HG03520 (cell line): Measurements from ENCODE around the gene DCDC2.
"Not testable (repeated sequence)": the region's sequence is repeated elsewhere in the genome, so short reads cannot be mapped to it uniquely, and the experiment has no call there.

Source experiments
- ATAC-seq: cut with Tn5 transposase; IDR thresholded peaks from one replicate; pipeline ENCODE4 v1.9.1; 2021; ENCODE audit warnings: mild to moderate bottlenecking, moderate library complexity; ENCODE audit not compliant: unreplicated experiment

The DCDC2 gene

DNA sequence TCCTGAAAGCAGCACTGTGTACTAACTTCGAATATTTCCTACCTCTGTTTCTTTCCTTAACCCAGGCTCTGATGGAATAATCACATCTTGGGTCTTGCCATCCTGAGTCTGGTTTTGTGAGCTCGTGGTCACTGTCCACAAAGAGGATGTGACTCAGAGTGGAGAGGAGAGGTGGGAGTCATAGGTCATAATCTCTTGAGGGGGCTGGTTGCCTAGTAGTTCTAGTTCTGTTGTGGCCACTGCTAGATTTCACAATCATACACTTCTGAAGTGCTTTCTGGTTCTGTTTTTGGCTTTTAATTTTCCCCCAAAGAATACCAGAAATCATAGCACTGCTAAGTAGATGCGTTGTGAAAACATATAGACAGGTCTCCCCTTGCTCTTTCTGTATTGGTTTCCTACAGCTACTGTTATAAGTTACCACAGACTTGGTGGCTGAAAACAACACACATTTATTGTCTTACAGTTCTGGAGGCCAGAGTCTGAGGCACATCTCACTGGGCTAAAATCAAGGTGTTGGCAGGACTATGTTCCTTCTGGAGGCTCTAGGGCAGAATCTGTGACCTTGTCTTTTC lies 129.1 kb downstream of the DCDC2 start:
- ATAC-seq = peak; percentile 85

DNA sequence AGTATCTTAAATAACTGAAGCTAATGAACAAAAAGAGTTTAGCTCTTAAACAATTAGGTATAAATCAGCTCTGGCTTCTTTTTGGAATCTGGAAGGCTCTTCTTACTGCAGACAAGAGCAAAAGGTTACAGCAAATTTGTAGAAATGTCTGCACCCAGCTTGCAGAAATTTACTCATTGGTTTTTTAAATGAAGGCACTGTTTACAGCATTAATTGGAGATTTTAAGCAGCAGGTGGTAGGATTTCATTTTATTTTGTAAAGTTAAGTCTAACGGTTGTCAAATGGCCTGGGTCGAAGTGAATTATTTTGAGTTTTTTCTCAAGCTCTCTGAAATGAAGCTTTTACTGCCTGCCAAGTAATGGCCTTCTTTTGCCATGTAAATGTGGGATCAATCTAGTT lies 129.7 kb downstream of the DCDC2 start:
- no peak for ATAC-seq

DNA sequence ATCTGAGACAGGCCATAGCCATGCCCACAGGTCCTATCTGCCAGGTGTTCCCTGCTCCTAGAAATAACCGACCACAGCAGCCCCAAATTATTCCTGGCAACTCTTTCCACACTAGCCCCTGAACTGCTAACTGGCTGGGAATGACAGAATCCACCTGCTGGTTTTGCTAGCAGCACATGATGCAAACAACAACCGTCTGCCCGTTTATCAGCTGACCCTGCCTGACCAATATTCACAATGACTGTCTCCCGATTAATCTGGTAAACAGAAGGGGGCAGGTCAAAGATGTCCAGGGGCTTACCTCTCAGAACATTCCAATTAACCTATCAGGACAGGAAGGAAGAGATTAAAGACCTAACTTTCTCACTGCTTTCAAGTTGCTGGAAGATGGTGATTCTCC lies 130.3 kb downstream of the DCDC2 start:
- ATAC-seq = no peak

DNA sequence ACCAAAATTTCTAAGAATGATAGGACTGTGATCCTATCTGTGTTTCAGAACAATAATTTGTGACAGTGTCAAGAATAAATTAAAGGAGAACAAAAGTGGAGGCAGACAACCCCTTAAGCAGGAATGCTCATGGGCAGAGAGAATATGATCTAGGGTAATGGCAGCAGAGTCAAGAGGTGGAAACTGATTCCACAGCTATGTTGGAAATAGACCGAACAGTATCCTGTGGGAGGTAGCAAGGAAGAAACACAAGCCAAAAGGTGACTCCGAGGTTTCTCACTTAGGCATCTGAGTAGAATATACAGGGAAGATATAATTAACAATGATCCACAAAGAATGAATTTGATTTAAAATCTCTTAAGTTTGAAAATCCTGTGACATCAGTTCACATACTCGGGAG lies 131.3 kb downstream of the DCDC2 start:
- no peak for ATAC-seq

DNA sequence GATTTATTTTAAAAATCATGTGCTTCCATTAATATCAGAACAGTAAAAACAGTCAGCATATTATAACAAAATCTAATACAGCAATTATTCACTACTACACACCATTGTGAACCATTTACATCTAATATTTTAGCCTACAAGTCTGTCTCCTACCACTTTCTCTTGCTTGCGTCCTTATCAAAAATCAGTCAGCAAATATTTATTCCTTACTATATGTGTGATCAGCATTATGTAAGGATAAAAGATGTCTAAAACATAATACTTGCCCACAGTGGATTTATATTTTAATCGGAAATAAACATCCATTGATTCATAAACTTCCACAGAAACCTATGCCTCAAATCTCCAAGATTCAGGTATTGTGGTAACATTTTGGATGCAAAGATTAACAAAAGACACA lies 132.0 kb downstream of the DCDC2 start:
- no peak for ATAC-seq

DNA sequence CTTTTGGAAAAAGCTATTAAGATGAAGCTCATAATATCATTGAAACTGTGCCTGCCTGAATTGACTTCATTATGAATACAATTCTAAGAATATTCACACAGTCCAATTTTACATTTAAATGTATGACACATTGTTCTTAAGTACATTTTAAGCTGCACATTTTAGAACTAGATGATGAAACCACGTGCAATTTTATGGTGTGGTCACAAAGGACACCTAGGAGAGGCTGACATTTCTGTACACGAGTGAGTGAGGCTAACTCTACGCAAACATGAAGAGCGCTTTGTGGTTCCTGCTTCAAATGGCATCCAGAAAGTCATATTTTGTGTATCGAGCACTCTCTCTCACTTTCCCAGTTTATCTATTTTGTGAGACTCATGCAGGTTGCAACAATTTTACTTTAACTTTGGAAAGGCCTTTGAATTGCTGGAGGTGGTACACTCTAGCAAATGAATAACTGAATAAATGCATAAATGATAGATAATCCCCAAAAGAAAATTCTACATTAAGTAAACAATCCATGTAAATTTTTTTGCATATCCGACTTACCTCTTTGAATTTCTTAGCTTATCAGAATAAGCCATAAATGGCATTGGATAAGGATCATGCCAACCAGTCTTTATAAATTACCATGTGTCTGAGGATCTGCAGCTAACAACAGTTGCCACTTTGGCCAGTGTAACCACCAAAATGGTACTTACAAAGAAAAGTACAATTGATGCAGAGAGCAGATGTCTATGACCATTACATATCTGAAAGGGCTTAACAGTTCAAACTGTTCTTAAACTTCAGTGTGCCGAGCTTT lies 134.5 kb downstream of the DCDC2 start:
- no peak for ATAC-seq

DNA sequence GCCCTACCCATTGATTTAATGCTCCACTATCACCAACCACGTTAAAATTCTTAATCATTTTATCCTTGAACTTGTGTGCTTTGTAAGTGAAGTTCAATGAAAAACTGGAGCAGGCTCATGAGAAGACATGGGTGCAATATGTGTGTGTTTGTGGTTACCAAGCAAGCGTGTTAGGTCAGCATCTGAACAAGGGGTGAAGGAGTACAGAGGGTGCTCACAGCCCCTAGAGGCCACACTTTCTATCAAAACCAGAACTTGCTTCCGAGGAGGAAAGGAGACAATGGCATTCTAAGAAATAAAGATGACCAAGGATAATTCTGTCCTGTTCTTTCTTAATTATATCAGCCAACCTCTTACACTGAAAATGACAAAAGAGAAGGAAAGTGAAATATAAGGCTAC lies 138.2 kb downstream of the DCDC2 start:
- no peak for ATAC-seq

DNA sequence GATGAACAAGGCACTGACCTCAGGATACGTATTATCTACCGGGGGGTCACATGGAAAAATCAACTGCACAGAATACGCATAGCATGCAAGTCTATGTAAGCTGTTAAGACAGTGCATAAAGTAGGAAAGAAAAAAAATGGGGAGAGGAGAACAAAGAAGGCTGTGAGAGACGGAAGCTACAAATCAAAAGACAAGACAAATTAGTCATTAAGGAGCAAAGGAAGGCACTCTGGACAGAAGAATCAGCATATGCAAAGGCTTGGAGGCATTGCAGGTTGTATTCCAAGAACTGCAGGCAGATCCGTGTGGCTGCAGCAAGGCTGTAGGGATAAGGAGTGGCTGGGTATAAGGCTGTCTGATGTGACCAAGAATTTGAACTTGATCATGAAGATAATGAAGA lies 142.9 kb downstream of the DCDC2 start:
- ATAC-seq = no peak

DNA sequence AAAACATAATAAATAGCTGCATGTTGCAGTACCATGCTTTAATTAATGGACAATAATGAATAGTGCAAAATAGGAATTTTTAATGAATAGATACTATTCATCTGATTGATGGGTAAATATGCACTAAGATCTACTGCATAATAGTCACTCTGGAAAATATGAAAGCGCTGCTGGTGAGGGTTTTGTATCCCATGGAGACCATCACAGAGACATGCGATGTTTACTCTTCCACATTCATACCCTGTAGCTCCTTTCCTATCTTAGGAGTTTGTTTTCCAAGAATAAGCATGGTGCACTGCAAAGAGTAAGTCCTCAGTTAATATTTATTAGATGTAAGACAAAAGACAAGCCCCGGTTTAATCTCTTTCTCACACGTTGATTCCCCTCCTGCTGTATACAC lies 150.4 kb downstream of the DCDC2 start:
- ATAC-seq = no peak

DNA sequence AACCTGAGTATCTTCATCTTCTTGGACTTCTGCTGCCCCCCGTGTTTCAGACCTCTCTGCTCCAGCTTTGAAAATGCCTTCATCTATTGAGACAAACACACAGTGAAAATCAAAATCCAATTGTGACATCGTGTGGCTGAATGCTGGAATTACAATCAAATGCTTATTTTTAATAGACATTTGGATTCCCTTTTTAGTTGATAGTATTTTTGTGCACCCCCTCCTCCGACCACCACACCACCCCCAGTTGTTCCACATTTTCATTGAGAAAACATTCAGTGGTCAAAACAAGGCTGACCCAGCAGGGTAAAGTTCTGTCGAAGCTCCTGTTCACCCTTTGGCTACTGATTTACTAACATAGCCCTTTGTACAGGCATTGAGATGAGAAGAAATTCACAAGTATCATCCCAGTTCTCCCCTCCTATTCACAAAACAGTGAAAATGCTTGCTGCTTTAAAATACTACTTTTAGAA lies 152.8 kb downstream of the DCDC2 start:
- ATAC-seq = no peak

DNA sequence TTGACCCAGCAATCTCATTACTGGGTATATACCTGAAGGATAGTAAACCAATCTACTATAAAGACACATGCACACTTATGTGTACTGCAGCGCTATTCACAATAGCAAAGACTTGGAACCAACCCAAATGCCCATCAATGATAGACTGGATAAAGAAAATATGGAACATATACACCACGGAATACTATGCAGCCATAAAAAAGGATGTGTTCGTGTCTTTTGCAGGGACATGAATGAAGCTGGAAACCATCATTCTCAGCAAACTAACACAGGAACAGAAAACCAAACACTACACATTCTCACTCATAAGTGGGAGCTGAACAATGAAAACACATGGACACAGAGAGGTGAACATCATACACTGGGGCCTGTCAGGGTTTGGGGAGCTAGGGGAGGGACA lies 153.7 kb downstream of the DCDC2 start:
- not testable (repeated sequence) for ATAC-seq

DNA sequence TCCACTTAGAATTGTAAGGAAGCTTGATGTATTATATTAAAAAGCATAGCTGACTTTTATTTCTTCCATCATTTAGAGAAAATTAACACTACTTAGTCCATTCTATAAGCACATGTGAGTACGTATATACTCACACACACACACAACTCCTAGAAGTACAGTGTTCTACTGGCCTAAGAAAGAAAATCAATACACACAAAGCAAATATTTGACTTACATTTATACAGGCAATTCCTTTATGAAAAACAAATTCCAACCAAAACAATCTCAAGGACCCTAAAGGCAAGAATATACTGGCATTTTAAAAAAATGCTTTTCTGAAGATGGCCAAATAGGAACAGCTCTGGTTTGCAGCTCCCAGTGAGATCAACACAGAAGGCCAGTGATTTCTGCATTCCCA lies 160.0 kb downstream of the DCDC2 start:
- ATAC-seq = no peak

DNA sequence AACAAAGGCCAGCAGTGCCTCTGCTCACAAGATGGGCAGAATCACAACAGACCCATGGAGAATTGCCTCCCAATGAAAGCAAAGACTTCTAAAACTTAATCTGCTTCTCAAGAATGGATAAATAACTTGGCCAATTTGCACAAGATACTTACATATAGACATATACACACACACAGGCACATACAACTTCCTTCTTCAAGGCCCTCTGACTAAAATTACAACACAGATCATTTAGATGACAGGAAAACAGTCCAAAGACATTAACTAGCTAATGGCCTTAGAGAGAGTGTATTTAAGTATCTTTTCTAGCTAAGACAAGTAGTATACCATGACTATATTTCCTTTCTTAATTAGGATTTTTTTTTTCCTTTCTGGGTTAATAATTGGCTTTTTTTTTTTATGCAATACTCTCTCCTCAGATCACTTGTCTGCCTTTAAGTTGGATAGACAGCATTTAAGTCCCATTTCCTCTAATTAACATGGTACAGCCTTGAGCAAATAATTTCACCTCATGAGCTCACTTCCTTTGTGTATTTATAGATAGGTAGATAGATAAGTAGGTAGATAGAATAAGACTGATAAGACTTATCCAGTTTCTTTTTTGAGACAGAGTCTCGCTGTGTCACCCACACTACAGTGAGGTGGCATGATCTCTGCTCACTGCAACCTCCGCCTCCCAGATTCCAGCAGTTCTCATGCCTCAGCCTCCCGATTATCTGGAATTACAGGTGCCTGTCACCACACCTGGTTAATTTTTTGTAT lies 161.8 kb downstream of the DCDC2 start:
- no peak for ATAC-seq

DNA sequence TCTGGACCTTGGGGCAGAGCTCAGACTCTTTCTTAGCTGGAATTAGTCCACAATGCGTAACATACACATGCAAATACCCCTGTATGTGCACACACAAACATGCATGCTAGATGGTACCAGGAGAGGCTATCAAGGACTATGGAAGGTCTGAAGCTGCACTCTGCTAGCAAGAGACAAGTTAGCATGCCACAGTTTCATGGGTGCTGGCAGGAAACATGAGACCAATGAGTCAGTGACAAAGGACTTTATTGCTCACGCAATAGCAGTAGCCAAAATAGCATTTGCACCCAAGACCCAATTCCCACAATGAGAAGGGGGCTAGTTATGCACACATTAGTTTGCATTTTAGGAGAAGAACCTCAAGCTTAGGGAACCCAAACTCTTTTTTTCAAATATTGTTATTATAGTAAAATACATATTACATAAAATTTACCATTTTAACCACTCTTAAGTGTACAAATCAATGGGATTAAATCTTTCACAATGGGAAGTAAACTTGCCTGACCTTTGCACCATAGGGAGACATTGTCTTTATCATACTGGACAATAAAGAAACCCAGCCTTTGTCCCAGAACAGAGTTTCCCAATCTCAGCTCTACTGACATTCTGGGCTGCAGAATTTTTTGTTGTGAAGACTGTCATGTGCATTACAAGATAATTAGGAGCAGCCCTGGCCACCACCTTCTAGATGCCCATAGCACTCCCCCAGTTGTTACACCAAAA lies 162.7 kb downstream of the DCDC2 start:
- ATAC-seq = no peak

DNA sequence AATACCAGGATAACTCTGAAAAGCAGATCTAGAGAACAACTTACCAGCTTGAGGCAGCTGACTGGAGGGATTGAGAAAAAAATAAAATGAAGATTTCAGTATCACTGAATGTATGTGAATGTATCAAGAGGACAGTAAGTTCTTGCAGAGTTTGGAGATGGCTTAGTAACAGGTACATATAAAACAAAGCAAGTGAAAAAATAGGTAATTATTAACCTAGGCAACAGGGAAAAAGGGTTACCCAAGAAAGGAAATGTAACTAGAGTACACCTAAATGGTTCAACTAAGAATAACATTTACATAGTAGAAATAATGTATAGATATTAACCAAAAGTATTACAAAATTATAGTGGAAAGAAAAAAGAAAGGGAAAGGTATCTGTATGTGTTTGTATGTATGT lies 164.5 kb downstream of the DCDC2 start:
- no peak for ATAC-seq

DNA sequence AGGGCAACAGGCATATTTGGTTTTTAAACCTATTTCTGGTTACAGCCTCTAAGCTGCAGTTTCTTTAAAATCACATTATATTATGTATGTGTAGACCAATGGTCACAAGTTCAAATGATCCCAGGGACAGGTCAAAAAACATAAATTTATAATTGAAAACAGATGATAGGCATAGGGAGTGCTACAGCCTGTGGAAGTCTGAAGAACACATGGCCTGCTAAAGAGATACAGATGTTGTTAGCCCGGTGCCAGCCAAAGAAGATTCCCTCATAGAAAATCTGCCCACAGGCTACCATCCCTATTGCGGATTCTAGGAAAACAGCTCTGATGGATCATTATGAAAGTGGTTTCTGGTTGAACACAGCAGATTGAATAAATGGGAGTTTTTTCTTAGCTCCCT lies 166.5 kb downstream of the DCDC2 start:
- no peak for ATAC-seq

DNA sequence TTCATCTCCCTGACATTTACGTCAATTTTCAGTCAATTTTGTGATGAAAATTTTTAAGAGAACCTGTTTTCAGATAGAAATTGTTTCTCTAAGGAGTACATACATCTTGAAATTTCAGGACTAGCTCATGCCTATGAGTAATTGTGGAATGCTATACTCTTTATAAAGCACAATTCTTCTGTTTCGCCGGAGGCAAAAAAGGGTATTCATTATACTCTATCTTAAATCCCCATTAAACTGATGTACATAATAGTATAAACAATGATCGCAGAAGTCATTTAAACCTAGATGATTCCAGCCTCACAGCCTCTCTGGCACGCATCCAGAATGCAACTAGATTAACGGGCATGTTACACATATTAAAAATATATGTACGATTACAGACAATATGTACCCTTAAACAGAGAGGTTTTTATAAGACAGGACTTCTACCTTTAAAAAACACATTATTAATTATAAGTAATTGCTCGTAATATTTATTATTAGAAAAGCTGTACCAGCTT lies 169.2 kb downstream of the DCDC2 start:
- no peak for ATAC-seq

DNA sequence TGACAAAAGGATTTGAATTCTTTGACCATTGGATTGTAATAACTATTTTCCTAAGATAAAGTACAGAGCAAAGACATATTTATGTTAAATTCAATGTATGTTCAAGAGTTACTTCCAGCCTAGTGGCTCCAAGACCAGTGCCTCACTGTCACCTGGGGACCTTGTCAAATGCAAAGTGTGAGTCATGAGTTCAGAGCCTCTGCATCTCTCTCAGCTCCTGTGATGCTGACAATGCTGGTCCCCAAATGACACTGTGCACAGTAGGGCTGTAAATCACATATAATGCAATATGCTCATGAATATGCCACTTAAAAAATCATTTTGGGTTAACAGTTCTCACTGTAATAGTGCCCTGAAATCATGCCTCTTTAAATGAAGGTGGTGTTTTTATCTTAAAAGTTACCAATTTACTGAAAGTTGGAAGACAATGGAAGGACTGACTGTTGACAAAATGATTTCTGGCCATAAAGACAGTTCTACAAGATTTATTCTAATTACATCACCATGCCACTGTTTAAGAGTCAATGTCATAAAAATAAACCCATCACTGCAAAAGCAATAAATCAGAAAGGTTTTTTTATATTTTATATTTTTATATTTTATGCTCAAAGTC lies 169.8 kb downstream of the DCDC2 start:
- ATAC-seq = no peak

DNA sequence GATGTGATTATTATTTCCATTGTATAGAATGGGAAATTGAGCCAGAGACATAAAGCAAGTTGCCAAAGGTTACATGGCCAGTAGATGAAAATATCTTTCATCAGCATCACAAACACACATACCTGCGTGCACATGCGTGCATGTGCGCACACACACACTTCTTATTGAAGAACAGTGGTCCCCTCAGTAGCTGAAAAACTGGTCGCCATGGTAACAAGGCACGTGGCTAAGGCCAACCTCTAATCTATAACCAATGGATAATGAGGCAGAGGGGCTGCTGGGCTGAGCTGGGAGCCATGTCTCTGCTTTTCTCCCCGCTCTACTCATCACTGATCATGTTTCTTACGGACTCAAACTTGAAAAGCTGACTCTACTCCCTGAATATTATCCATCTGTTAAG lies 171.5 kb downstream of the DCDC2 start:
- no peak for ATAC-seq

DNA sequence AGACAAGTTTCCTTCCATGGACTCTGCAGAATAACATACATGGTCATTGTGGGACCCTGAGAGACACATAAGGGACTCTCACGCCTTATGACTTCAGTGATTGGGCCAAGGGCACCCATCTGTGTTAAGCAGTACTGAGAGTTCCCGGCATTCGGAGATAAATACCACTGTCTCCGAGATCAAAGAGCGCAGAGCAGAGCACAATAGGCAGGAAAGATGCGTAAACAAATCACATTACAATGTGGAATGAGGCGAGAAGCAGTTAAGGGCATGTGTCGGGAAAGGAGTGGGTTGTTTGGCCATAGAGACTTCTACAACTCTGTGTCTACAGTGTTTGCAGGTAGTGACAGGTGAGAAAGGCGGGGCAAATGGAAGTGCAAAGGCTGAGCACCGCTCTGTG lies 174.3 kb downstream of the DCDC2 start:
- ATAC-seq = no peak

DNA sequence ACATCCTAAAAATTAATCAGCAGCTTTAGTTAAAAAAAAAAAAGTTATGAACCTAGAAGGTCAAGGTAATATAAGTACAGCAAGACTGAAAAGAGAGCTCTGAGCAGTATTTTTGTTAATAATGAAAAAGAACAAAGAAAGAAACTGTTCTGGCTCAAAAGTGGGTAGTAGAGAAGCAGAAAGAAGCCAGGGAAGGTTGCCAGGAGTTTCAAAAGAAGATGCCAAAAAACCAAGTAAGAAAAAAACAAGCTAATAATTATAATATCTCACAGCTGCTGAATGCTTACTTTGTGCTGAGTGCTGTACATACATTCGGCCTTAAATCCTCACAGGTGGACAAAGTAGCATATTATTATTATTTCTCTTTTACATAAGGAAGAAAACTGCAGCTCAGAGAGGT lies 200.0 kb downstream of the DCDC2 start:
- ATAC-seq = no peak
